ENCODE data around the gene CNOT6L.

The CNOT6L gene

DNA sequence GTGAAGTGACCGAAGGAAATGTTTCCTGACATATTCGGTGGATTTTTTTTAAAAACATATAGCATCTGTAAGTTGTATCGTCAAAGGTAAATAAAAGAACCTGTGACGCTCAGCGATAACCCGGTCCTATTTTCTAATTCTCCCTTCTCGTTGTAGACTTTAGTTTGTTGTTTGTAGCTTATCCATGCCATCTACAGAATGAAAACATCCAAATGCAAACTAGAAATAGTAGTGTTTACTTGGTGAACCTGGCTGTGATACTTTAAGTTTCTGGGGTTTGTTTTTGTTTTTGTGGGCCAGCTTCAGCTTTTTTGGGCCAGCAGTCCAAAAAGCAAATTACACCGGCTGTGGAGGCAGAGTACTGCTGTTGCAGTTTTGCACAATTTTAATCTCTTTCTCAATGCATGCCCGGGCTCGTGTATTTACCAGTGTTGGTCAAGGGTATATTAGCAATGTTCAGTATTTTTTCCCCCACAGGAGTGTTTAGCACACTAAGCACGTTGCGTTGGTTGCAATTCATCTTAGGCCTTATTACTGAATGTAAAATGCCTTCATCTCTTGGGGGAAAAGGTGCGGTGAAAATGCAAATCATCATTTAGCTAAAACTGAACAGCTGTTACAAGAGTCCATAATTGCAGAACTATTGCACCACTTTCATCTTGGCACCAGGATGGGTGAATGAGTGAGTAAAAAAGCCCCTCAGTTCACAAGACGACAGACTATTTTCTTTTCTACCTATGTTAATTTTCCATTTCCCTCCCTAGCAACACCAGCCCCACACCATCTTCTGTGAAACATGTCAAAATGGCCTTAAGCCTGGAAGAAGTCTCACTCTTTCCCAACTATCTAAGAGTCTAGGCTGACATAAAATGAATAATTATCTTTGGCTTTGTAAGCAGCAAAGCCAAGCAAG lies 1.7 kb upstream of the CNOT6L start:
- no peak for DNase-seq (ENCODE audit: low spot score)

DNA sequence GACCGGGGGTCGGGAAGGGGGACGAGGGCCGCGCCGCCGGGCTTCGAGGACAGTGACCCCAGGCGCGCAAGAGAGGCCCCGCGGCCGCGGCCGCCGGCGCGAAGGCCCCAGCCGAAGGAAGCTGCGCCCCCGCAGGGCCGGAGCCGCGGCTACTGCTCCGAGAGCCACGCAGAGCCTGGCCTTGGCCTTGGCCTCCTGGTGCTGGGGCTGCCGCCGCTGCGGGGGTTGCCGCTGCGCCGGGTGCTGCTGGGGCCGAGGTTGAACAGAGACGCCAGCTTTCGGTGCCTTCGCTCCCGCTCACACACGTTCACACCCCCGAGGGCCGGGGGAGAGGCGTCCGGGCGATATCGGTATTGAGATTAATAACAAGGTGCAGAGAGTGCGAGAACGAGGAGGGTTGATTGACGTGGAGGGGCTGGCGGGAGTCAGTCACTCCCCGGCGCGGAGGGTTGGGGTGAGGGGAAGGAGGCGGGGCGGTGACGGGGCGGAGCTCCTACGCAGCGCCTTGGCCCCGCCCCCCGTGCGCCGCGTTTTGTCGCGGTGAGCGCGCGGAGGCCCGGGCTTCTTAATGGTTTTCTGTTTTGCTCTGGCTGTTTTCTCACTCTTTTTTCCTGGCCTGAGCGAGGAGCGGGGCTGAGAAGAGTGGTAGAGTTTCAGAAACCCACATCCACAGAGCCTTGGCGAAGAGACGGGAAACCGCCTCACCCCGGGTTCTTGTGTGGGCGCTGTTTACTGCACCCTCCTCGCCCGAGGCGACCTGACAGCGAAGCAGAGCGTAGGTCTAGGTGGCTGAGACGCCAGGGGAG lies 878 bp upstream of the CNOT6L start:
- peak; percentile 75 for DNase-seq (ENCODE audit: low spot score)

DNA sequence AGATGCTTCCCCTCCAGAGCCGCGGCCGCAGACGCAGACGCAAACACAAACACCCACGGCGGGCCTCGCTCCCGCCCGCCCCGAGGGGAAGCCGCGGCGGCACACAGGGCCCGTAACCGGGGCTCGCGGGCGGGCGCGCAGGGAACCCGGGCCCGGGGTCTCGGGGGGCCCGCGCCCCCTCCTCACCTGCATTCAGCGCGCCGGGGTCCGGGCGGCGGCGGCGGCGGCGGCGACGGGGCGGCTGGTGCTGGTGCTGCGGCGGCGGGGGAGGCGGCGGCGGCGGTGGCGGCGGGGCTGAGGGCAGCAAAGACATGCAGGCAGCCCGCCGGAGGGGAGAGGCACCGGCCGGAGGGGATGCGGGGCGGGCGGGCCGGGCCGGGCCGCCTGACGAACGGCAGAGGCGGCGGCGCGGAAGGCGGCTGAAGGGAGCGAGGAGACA lies 255 bp upstream of the CNOT6L start:
- no peak for DNase-seq (ENCODE audit: low spot score)

DNA sequence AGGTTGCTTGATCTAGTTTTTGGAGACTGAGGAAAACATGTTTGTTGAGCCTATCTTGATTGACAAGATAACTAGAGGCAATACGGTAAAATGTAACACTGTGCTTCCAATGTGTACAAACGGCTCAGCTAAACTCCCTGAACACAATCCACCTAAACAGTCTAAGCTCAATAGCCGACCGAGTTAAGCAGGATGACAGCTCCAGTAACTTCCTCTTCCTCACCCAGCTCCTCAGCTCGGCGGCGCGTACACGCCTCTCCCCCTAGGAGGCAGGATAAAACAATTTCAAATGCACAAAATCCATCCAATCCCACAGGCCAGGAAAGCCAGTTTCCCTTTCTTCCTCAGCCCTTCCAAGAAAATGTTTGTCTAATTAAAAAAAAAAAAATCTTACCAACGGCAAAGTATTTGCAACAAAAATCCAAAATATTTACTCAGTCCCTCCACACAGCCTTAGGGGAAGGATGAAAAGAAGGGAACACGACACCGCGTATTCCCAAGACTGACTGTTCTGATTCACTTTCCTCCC lies 1.0 kb downstream of the CNOT6L start:
- peak; percentile 70 for DNase-seq (ENCODE audit: low spot score)

DNA sequence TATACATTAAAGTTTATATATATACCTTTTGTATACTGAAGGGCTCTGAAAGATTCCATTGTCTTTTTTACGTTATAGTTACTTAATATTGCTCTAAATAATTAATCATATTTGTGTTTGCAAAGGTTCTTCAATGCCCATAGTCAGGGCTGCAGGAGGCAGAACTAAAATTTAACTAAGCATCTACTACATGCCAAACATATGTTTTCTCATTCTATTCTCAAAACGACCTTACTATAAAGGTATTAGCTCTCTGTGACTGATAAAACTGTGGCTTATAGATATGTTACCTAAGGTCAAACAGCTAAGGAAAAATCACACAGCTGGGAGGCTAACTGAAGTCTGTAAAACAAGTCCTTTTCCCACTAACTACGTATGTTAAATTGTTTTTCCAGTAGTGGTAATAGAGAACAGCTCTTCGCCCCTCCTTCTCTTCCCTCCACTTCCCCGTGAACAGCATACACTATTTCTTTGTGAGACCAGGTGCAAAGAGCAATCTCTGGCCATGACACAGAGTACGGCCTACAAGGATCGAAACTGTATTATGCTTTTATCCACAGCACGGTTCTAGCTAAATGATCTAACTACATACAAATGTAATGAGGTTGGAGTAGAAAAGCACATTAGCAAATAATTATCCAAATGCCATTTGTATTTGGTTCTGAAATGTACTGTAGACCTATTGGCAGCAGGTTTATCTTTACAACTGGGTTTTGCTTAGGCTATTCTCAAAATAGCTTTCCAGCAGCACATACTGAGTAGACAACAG lies 1.7 kb downstream of the CNOT6L start:
- DNase-seq (ENCODE audit: low spot score) = no peak

DNA sequence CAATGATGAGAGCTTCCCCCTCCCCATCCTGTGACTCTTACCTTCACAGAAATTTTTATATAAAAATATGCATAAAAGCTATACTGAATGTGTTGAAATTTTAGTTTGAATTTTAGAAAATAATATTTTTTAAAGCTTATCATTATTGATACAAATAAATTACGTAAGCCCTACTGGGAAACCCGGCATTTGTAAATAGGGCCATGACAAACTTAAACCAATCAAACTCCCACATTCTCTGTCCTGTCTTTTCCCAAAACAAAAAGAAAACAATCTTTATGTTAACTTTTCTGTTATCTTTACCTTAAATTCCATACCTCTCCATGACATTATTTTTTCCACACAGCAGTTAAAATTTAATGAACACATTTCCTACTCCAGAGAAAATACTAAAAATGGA lies 2.6 kb downstream of the CNOT6L start:
- no peak for DNase-seq (ENCODE audit: low spot score)

DNA sequence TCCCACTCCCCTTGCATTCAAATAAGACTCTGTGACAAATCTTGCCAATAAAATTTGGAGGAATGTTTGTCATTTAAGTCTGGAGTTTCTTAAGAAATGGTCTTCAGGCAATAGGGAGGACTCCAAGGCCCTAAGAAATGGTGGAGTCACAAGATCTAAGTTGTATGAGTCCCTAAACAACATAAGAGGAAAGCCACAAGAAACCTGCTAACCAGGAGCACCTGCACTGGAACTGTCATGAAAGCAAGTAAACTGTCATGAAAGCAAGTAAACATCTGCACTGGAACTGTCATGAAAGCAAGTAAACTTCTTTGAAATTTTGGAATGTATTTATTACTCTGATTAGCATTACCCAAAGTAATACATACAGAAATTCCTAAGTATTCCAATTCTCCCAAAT lies 3.5 kb downstream of the CNOT6L start:
- no peak for DNase-seq (ENCODE audit: low spot score)

DNA sequence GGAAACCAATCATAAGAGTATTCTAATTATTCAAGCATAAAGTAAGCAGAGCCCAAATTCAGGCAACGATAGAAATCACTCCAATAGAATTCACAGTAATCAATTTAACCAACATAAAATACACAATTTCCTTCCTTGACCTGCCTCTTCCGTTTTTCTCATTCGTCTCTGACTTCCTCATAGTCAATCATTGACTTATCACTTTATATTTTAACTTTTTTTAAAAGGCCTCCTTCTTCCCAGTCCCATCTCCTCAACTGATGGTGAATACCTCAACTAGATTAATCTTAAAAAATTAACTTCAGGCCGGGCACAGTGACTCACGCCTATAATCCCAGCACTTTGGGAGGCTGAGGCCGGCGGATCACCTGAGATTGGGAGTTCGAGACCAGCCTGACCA lies 13.3 kb downstream of the CNOT6L start:
- no peak for DNase-seq (ENCODE audit: low spot score)

DNA sequence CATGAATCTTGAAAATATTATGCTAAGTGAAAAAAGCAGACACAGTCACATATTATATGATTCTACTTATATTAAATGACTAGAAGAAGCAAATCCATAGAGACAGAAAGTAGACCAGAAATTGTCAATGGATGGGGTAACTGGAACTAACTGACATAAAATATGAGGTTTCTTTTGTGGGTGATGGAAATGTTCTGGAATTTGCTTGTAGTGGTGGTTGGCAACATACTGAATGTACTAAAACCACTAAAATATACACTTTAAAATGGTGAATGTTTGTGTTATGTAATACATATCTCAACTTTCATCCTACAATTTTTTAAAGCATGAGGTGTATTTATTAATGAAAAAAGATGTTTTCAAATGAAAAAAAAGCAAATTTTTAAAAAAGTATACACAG lies 14.7 kb downstream of the CNOT6L start:
- no peak for DNase-seq (ENCODE audit: low spot score)

DNA sequence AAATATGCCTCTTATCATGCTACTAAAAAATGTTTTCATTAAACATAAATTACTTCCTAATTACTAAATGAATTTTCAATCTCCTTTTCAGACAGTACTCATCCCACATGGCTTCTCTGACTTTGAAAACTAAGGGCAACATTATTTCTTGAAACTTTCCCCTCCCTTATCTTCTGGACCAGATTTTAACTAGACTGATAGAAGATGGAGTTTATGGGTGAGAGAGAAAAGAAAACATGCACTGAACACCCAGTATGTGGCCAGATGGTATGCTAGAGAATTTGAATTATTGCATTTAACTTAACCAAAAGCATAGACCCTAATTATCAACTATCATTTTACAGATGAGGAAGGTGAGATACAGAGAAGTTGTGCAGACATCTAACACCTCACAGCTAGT lies 16.8 kb downstream of the CNOT6L start:
- no peak for DNase-seq (ENCODE audit: low spot score)

DNA sequence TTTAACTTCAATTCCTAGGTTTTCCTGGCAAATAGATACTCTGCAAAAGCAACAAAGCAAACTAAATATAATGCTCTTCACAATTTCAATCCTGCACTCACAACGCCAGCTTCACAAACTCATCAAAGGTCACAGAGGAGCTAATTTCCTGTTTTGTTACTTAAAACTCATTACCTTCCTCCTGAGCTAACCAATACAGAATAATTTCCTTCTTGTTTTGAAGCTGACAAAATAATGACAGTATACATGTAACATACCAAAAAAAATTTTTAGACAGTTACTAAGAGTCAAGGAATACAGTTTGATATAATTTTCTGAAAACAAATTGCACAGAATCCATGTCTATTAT lies 17.9 kb downstream of the CNOT6L start:
- DNase-seq (ENCODE audit: low spot score) = no peak

DNA sequence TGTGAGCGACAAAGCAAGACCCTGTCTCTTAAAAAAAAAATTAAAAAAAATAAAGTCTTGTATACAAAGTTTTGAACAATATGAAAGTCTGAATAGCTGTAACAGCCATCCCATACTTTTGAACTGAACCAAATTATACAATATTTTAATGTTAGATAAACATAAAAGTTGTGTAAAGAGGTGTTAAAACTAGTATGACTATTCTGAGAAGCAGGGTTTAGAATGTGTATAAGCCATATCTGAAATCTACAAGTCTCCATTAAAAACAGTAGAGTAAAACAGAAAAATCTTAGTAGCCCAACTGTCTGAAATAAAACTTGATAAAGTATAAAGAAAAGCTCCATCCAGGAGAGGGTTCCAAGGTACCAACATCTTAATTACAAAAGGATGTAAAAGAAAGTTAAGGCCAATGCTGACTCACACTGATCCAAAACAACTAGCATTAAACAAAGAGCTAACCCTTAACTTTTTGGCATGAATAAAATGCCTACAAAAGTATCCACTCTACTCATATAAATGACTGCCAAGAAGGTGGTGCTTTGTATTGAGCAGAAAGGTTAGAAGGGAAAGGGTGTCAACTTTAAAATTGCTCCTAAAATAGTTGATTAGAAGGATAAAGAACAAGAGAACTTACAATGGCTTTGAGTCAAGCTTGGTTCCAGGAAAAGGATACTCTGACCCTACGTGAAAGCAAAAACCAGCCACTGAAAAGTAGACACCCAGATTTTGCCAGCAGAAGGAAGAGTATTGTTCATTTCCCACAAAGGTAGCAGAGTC lies 18.5 kb downstream of the CNOT6L start:
- no peak for DNase-seq (ENCODE audit: low spot score)

DNA sequence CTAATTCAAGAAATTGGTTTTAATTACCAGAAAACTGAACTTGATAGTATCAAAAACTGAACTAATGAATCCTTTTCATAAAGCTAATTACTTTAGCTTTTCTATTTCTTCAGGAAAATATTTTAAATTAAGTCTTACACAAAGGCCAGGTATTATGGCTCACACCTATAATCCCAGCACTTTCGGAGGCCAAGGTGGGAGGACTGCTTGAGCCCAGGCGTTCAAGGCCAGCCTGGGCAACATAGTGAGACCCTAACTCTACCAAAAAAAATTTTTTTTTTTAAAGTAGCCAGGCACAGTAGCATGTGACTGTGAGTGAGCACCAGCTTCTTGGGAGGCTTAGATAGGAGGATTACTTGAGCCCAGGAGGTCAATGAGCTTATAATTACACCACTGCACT lies 19.1 kb downstream of the CNOT6L start:
- no peak for DNase-seq (ENCODE audit: low spot score)

DNA sequence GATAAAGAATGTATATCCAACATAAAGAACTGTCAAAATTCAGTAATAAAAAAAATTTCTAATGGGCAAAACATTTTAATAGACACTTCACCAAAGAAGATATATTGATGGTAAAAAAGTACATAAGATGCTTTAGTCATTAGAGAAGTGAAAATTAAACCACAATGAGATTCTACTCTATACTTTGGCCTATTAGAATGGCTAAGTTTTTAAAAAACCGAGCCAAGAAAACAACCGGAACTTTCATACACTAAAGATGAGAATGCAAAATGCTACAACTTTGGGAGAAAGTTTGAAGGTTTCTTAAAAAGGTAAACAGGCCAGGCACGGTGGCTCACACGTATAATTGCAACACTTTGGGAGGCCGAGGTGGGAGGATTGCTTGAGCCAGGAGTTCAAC lies 20.8 kb downstream of the CNOT6L start:
- DNase-seq (ENCODE audit: low spot score) = no peak

DNA sequence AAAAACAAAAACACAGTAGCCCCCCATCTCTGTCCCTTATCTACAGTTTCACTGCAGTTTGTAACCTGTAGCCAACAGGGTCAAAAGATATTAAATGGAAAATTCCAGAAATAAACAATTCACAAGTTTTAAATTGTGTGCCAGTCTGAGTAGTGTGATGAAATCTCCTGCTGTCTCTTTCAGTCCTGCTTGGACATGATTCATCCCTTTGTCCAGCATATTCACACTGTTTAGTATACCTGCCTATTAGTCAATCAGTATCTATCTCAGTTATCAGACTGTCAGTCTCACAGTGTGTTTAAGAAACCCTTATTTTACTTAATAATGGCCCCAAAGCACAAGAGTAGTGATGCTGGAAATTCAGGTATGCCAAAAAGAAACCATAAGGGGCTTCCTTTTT lies 21.9 kb downstream of the CNOT6L start:
- DNase-seq (ENCODE audit: low spot score) = no peak

DNA sequence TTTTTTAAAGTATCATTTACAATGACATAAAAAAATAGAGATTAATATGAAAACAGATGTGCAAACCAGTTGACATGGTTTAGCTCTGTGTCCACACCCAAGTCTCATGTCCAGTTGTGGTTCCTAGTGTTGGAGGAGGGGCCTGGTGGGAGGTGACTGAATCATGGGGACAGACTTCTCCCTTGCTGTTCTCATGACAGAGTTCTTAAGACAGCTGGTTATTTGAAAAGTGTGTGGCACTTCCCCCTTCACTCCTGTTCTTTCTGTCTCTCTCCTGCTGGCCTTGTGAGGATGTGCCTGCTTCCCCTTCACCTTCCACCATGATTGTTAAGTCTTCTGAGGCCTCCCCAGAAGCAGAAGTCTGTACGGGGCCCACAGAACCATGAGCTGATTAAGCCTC lies 23.8 kb downstream of the CNOT6L start:
- DNase-seq (ENCODE audit: low spot score) = no peak

DNA sequence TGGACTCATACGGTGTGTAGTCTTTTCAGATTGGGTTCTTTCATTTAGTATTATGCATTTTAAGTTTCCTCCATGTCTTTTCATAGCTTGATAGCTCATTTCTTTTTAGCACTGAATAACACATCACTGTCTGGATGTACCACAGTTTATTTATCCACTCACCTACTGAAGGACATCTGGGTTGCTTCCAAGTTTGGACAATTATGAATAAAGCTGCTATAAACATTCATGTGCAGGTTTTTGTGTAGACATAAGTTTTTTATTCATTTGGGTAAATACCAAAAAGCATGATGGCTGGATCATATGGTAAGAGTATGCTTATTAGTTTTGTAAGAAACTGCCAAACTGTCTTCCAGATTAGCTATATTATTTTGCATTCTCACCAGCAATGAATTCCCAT lies 29.0 kb downstream of the CNOT6L start:
- no peak for DNase-seq (ENCODE audit: low spot score)

DNA sequence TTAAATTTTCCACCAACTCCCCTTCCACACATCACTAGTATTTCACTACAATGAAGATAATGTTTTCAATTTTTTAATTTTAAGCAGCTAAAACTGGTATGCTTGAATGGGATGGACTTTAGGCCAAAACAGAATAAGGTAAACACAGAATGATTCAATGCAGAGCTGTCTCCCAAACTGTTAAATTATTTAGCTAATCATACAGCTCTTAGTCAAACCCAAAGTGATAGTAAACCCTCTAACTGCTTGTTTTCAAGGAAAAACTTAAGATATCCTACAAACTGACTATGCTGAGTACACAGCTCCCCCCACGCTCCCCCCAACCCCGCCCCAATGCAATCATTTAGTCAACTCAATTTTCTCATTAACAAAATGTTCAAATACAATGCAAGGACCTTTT lies 30.2 kb downstream of the CNOT6L start:
- no peak for DNase-seq (ENCODE audit: low spot score)

DNA sequence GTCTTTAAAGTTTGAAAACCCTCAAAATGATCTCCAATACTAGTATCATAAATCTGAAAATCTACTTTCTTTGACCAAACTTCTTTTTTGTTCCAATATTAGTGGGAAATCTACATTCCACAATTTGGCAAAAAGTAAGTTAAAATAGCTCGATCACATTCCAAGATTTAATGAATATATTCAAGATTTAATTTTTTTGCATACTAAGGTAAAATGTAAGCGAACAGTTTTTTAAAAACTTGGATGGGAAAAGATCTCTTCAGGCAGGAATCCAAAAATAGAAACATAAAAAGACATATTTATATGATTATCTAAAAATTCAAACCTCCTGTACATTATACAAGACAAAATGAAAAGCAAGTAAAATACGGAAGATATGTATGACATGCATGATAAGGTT lies 31.2 kb downstream of the CNOT6L start:
- no peak for DNase-seq (ENCODE audit: low spot score)

DNA sequence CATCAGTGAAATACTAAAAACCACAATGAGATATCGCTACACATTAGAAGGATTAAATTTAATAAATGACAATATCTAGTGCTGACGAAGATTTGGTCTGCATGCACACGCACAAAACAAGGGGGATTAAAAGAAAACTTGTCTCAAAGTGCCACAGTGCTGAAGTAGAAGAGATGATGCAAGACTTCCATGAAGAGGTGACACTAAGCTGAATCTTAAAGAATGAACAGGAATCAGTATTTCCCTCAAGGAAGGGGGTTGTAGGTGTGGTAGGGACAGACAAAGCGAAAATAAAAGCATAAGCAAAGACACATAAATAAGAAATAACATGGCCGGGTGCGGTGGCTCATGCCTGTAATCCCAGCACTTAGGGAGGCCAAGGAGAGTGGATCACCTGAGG lies 33.5 kb downstream of the CNOT6L start:
- DNase-seq (ENCODE audit: low spot score) = no peak

DNA sequence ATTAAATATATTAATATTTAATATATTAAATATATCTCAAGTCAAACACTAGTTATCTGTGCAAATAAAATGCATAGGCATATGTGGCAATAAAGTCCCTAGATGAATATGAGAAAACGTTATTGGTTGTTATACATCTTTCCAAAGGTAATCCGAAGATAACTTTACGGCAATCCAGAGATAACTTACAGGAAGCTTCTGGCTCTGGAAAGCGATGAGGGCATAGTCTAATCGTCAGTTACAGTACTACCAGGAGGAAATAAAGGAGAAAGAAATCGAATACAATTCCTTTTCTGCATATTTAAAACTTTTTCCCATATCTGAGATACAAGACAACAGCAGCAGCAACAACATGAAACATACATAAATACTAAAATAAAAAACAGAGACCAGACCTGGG lies 35.3 kb downstream of the CNOT6L start:
- no peak for DNase-seq (ENCODE audit: low spot score)
